Measurements from ENCODE around the gene COTL1.

DNA sequence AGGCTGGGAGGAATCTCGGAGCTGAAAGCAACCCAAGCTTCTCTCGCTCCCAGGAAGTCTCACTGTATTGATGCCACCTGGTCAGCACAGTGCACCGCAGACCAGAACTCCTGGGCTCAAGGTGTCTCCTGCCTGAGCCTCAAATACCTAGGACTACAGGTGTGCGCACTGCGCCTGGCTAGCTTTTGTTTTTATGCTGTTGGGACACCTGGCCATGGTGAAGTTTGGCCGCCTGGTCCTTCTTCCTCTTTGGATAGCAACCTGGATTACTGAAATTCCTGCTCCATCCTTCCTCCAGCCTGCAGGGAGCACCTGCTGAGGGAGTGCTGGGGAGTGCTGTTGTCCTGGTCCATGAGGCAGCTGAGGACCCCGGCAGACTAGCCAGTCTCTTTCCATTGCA lies 56.6 kb downstream of the COTL1 start:
- TF ChIP-seq POLR2A (IDR thresholded peaks at IDR 0.05) = no peak
- TF ChIP-seq, protein P1, sequence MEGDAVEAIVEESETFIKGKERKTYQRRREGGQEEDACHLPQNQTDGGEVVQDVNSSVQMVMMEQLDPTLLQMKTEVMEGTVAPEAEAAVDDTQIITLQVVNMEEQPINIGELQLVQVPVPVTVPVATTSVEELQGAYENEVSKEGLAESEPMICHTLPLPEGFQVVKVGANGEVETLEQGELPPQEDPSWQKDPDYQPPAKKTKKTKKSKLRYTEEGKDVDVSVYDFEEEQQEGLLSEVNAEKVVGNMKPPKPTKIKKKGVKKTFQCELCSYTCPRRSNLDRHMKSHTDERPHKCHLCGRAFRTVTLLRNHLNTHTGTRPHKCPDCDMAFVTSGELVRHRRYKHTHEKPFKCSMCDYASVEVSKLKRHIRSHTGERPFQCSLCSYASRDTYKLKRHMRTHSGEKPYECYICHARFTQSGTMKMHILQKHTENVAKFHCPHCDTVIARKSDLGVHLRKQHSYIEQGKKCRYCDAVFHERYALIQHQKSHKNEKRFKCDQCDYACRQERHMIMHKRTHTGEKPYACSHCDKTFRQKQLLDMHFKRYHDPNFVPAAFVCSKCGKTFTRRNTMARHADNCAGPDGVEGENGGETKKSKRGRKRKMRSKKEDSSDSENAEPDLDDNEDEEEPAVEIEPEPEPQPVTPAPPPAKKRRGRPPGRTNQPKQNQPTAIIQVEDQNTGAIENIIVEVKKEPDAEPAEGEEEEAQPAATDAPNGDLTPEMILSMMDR (IDR thresholded peaks at IDR 0.05) = no peak

All from heart left ventricle (tissue), 13 donors.